ENCODE results near the gene EFNA3. TPM values are rescaled to one million over a fixed set of nuclear protein-coding genes. Genes with fewer than 3 reads are reported as not detected.
A peak's percentile ranks its signal among the peaks of the same experiment; 100 is the strongest.

The EFNA3 gene
- total RNA-seq, 1 donor from 2014 or later = 1.0 TPM

DNA sequence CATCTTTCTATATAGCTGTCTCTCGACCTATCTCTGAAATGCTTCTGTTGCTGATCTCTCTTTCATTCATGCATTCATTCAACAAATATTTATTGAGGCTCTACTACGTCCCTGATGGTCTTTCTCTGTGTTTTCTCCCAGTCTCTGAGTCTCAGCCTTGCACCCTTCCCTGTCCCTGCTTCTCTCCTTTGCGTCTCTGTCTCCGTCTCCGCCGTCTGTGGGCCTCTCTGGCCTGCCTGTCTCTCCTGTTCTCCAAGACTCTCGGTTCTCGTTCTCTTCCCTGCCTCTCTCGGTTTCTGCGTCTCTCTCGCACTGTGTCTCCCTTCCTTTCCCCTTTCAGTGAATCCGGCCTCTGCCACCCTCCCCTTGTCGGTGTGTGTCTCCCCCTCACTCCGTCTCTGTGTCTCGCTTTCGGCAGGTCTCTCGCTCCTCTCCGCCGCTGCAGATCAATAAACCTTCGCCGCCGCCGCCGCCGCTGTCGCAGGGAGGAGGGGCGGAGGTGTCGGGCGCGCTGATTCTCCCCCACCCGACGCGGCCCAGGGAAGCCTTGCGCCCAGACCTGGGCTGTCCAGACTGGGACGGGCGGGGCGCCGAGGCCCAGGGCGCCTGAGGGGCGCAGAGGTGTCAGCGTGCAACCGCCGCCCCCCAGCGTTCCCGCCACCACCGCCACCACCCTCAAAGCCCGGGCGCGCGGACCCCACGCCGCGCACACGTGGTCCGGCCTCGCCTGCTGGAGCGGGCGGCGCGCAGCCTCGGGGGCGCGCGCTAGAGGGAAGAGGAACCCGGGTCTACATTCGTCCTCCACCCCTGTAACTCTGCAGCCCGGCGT is 3.0 kb downstream of the EFNA3 start:
- intact Hi-C loops (cut with DNase I) = no loop called here
- Histone ChIP-seq H3K4me1 (peaks cover 53% of the 10 kb centered on the region), H3K4me3 (peak overlapping the region; percentile 34), H3K27me3 (peaks cover 55% of the 10 kb centered on the region), H3K9me3 (no peaks in the 10 kb centered on the region), H3K27ac (no peak overlapping the region), H3K36me3 (no peaks in the 10 kb centered on the region)
- TF ChIP-seq, protein P1, sequence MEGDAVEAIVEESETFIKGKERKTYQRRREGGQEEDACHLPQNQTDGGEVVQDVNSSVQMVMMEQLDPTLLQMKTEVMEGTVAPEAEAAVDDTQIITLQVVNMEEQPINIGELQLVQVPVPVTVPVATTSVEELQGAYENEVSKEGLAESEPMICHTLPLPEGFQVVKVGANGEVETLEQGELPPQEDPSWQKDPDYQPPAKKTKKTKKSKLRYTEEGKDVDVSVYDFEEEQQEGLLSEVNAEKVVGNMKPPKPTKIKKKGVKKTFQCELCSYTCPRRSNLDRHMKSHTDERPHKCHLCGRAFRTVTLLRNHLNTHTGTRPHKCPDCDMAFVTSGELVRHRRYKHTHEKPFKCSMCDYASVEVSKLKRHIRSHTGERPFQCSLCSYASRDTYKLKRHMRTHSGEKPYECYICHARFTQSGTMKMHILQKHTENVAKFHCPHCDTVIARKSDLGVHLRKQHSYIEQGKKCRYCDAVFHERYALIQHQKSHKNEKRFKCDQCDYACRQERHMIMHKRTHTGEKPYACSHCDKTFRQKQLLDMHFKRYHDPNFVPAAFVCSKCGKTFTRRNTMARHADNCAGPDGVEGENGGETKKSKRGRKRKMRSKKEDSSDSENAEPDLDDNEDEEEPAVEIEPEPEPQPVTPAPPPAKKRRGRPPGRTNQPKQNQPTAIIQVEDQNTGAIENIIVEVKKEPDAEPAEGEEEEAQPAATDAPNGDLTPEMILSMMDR (IDR thresholded peaks at IDR 0.05) = no peak
- no peak for DNase-seq
- no peak for ATAC-seq

GRCh38 chr1:155082301-155083051 is 3.8 kb downstream of the EFNA3 start:
- intact Hi-C loops (cut with DNase I) = no loop called here
- DNase-seq (no peak), ATAC-seq (no peak)
- H3K9me3 ChIP-seq = no peaks in the 10 kb centered on the region
- H3K4me1 ChIP-seq = peaks cover 53% of the 10 kb centered on the region
- no peaks in the 10 kb centered on the region for H3K36me3 ChIP-seq
- no peak overlapping the region for H3K27ac ChIP-seq
- no peak overlapping the region for H3K4me3 ChIP-seq
- TF ChIP-seq, protein P1 (IDR thresholded peaks at IDR 0.05) = no peak
- H3K27me3 ChIP-seq = peaks cover 55% of the 10 kb centered on the region

DNA sequence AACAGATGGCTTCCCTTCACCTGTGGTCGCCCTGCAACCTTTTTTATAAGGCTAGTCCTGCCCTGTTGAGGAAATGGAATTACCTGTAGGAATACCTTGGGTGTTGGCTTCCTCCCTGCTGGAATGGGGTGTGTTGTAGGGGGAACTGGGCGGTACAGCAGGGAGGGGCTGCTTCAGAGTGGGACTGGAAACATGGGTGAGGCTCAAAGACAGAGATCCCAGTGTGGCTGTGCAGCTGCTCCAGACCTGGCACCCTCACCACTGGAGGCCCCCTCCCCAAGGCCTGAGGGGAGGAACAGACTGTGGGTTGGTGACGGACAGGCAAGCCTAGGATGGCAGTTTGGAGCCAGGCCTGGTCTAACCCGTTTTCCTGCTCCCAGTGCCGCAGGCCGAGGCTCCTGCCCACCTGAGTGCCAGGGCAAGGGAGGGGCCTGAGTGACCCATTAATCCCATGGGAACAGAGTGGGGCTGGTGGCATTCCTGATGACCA is 4.5 kb downstream of the EFNA3 start:
- Histone ChIP-seq H3K27me3 (peaks cover 55% of the 10 kb centered on the region), H3K4me1 (peaks cover 53% of the 10 kb centered on the region), H3K36me3 (no peaks in the 10 kb centered on the region), H3K9me3 (no peaks in the 10 kb centered on the region), H3K4me3 (no peak overlapping the region), H3K27ac (no peak overlapping the region)
- no peak for ATAC-seq
- intact Hi-C loops (cut with DNase I) = no loop called here
- no peak for DNase-seq
- TF ChIP-seq, protein P1 (IDR thresholded peaks at IDR 0.05) = no peak

GRCh38 chr1:155083865-155084721 is 5.5 kb downstream of the EFNA3 start:
- peak overlapping the region; percentile 80 for H3K4me3 ChIP-seq
- H3K36me3 ChIP-seq = no peaks in the 10 kb centered on the region
- H3K4me1 ChIP-seq = peaks cover 50% of the 10 kb centered on the region
- TF ChIP-seq, protein P1 (IDR thresholded peaks at IDR 0.05) = no peak
- peaks cover 54% of the 10 kb centered on the region for H3K27me3 ChIP-seq
- DNase-seq (no peak), ATAC-seq (no peak)
- no peak overlapping the region for H3K27ac ChIP-seq
- H3K9me3 ChIP-seq = no peaks in the 10 kb centered on the region
- intact Hi-C loops (cut with DNase I) = no loop called here

Data from upper lobe of right lung (tissue), 1 donor.